Caco-2 (cell line): ENCODE results near the gene MUC5B. TPM values are rescaled to one million over a fixed set of nuclear protein-coding genes. Genes with fewer than 3 reads are reported as not detected.

Experiments
- BruUV-seq: library from RNA; stranded (reverse); fragments of 400-500 nt; replicated peaks from 2 replicates; lab custom pipeline; 2021; lab: Mats Ljungman, UMichigan
- CTCF ChIA-PET: fragments of 300-600 bp; sonication (Branson Sonifier 250); formaldehyde crosslinking; loops from one replicate; lab custom pipeline; 2022; ENCODE audit warnings: antibody characterized with exemption; lab: Charles Lee
- POLR2A ChIA-PET: fragments of 300-600 bp; sonication (Branson Sonifier 250); formaldehyde crosslinking; loops from one replicate; lab custom pipeline; 2022; ENCODE audit warnings: antibody characterized with exemption; lab: Charles Lee
- DNase-seq, 2 experiments: peaks; one replicate each; pipeline versions ENCODE4 v3.0.0 to v3.0.0-alpha.2; 2020 to 2022
- H3K27me3 ChIP-seq: replicated peaks from 2 replicates; pipeline ENCODE4 v1.6.0; 2011; ENCODE audit warnings: low read length; ENCODE audit not compliant: control insufficient read depth, insufficient read depth
- H3K36me3 ChIP-seq: 2 replicates; pipeline ENCODE4 v1.5.1; 2011; ENCODE audit warnings: low read length; ENCODE audit not compliant: control insufficient read depth, insufficient read depth
- H3K4me1 ChIP-seq: fragments of 250-450 bp; sonication (Bioruptor Pico); 2 replicates; pipeline ENCODE4 v1.5.1; 2020; ENCODE audit warnings: mild to moderate bottlenecking
- H3K4me3 ChIP-seq: 2 replicates; pipeline ENCODE4 v1.5.1; 2011; ENCODE audit warnings: low read depth, mild to moderate bottlenecking, control low read depth, low read length
- H3K9me3 ChIP-seq: fragments of 250-450 bp; sonication (Bioruptor Pico); 2 replicates; pipeline ENCODE4 v1.5.1; 2020; ENCODE audit warnings: mild to moderate bottlenecking, moderate library complexity
- H3K27ac Mint-ChIP-seq: one replicate; pipeline ENCODE4 v1.8.0; 2022; ENCODE audit warnings: mixed read lengths; ENCODE audit not compliant: unreplicated experiment
- H3K27me3 Mint-ChIP-seq: one replicate; pipeline ENCODE4 v1.8.0; 2022; ENCODE audit warnings: mixed read lengths; ENCODE audit not compliant: insufficient read depth, unreplicated experiment
- H3K36me3 Mint-ChIP-seq: one replicate; pipeline ENCODE4 v1.8.0; 2022; ENCODE audit warnings: mild to moderate bottlenecking, mixed read lengths; ENCODE audit not compliant: insufficient read depth, unreplicated experiment
- H3K4me1 Mint-ChIP-seq: one replicate; pipeline ENCODE4 v1.8.0; 2022; ENCODE audit warnings: low read depth, mixed read lengths; ENCODE audit not compliant: unreplicated experiment
- H3K4me3 Mint-ChIP-seq: one replicate; pipeline ENCODE4 v1.8.0; 2022; ENCODE audit warnings: mild to moderate bottlenecking, moderate library complexity, mixed read lengths; ENCODE audit not compliant: unreplicated experiment
- H3K9me3 Mint-ChIP-seq: one replicate; pipeline ENCODE4 v1.8.0; 2022; ENCODE audit warnings: mixed read lengths; ENCODE audit not compliant: unreplicated experiment
- intact Hi-C: fragments of 100-400 bp; cut with micrococcal nuclease; formaldehyde crosslinking; loops from one replicate; pipeline ENCODE4 v1.10.0; 2022; ENCODE audit not compliant: unreplicated experiment
- total RNA-seq: library from RNA; stranded (reverse); gene quantifications from 2 replicates; pipeline ENCODE4 v1.2.3, GENCODE V29; 2022
- TF ChIP-seq, protein P1 (sequence below), 2 experiments: fragments of 200-600 bp in 1 of 2; IDR thresholded peaks; 1 replicate in 1 of 2; 2 replicates in 1 of 2; pipeline versions ENCODE4 v1.5.1 to v1.8.0; 2011 to 2022; ENCODE audit warnings: antibody characterized with exemption in 1 of 2, control low read depth in 1 of 2, inconsistent platforms in 1 of 2, low read depth in 1 of 2, low read length in 1 of 2, mild to moderate bottlenecking in 1 of 2, moderate library complexity in 1 of 2; ENCODE audit not compliant: insufficient read depth in 1 of 2, severe bottlenecking in 1 of 2, unreplicated experiment in 1 of 2

MUC5B gene
- total RNA-seq, 1 experiment from 2014 or later = not detected

DNA sequence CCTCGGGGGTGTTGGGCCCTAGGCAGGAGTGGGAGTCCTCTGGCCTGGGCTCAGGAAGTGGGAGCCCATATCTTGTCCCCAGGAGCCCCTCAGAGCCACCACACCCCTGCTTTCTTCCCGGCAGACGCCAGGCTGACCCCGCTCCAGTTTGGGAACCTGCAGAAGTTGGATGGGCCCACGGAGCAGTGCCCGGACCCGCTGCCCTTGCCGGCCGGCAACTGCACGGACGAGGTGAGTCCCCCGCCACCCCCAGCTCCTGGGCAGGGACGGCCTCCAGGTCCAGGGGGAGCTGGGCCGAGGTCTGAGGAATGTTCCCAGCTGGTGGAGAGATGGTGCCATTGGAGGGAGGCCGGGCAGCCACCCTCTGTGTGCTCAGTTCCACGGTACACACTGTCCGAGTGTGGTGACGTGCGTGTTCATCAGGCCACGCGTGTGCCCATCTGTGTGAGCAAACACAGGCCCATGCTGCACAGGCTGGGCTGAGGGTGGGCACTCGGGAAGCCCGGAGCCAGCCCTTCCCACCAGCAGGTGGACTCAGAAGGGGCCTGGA is 4.8 kb downstream of the MUC5B start:
- no peaks in the 10 kb centered on the region for H3K9me3 ChIP-seq
- no TSS peak for BruUV-seq
- intact Hi-C loops = no loop called here
- H3K36me3 ChIP-seq = no peaks in the 10 kb centered on the region
- Mint-ChIP-seq H3K27me3 (no peaks in the 10 kb centered on the region), H3K27ac (no peak overlapping the region), H3K4me3 (no peak overlapping the region), H3K4me1 (no peaks in the 10 kb centered on the region), H3K9me3 (no peaks in the 10 kb centered on the region), H3K36me3 (no peaks in the 10 kb centered on the region)
- no peak overlapping the region for H3K4me3 ChIP-seq
- H3K27me3 ChIP-seq = no peaks in the 10 kb centered on the region
- TF ChIP-seq, protein P1, sequence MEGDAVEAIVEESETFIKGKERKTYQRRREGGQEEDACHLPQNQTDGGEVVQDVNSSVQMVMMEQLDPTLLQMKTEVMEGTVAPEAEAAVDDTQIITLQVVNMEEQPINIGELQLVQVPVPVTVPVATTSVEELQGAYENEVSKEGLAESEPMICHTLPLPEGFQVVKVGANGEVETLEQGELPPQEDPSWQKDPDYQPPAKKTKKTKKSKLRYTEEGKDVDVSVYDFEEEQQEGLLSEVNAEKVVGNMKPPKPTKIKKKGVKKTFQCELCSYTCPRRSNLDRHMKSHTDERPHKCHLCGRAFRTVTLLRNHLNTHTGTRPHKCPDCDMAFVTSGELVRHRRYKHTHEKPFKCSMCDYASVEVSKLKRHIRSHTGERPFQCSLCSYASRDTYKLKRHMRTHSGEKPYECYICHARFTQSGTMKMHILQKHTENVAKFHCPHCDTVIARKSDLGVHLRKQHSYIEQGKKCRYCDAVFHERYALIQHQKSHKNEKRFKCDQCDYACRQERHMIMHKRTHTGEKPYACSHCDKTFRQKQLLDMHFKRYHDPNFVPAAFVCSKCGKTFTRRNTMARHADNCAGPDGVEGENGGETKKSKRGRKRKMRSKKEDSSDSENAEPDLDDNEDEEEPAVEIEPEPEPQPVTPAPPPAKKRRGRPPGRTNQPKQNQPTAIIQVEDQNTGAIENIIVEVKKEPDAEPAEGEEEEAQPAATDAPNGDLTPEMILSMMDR (IDR thresholded peaks at IDR 0.05; ENCODE audit: insufficient read depth in 1 of 2, low read depth in 1 of 2, low read length in 1 of 2, severe bottlenecking in 1 of 2, unreplicated experiment in 1 of 2) = no peak
- ChIA-PET POLR2A (no interaction called here), CTCF (no interaction called here)
- H3K4me1 ChIP-seq = no peaks in the 10 kb centered on the region
- DNase-seq = no peak

DNA sequence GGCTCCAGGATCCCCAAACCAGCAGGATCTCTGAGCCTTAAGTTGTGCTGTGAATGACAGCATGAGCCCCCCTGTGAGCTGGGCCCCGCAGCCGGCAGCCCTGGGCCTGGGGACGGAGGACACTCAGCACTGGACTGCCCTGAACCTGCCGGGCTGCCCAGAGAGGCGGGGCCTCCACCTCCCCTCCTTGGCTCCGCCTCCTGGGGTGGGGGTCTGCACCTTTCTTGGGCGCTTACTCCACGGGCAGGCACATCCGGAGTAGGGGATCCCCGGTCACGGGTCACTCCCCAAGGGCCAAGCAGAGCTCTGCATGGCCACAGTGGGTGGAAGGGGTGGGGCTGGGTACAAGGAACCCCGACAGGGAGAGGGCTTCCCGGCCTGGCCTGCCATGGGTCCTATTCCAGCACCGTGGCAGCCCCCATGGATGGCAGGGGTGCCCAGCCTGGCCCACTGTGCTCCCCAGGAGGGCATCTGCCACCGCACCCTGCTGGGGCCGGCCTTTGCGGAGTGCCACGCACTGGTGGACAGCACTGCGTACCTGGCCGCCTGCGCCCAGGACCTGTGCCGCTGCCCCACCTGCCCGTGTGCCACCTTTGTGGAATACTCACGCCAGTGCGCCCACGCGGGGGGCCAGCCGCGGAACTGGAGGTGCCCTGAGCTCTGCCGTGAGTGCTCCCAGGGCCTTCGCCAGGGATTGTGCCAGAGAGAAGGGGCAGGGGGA is 5.4 kb downstream of the MUC5B start:
- Histone ChIP-seq H3K36me3 (no peaks in the 10 kb centered on the region), H3K4me3 (no peak overlapping the region), H3K4me1 (no peaks in the 10 kb centered on the region), H3K27me3 (no peaks in the 10 kb centered on the region), H3K9me3 (no peaks in the 10 kb centered on the region)
- intact Hi-C loops = no loop called here
- no peaks in the 10 kb centered on the region for H3K36me3 Mint-ChIP-seq
- ChIA-PET CTCF (no interaction called here), POLR2A (no interaction called here)
- TF ChIP-seq, protein P1 (IDR thresholded peaks at IDR 0.05; ENCODE audit: insufficient read depth in 1 of 2, low read depth in 1 of 2, low read length in 1 of 2, severe bottlenecking in 1 of 2, unreplicated experiment in 1 of 2) = no peak
- no peak overlapping the region for H3K4me3 Mint-ChIP-seq
- H3K27ac Mint-ChIP-seq = no peak overlapping the region
- H3K27me3 Mint-ChIP-seq = no peaks in the 10 kb centered on the region
- DNase-seq = peak in 1 of 2 experiments; percentile 35
- BruUV-seq = no TSS peak
- no peaks in the 10 kb centered on the region for H3K4me1 Mint-ChIP-seq
- H3K9me3 Mint-ChIP-seq = no peaks in the 10 kb centered on the region

DNA sequence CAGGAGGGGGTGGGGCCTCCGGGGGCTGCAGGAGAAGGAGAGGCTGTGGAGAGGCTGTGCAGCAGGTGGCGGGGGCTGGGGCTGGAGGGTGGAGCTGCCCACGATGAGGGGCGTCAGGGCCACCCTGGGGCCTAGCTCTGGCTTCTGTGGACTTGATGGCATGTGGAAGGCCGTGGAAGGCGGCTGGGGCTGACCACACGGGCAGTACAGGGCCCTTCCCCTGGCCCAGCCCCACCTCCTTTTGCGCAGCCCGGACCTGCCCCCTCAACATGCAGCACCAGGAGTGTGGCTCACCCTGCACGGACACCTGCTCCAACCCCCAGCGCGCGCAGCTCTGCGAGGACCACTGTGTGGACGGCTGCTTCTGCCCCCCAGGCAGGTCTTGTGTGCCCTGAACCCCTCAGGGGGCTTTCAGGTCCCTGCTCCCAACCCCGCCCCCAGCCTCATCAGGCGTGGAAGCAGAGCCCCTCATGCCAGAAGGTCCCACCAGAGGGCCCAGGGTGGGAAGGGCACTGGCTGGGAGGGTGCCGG is 6.1 kb downstream of the MUC5B start:
- Mint-ChIP-seq H3K36me3 (no peaks in the 10 kb centered on the region), H3K4me3 (no peak overlapping the region), H3K4me1 (no peaks in the 10 kb centered on the region), H3K9me3 (no peaks in the 10 kb centered on the region), H3K27ac (no peak overlapping the region), H3K27me3 (no peaks in the 10 kb centered on the region)
- ChIA-PET POLR2A (no interaction called here), CTCF (no interaction called here)
- no peaks in the 10 kb centered on the region for H3K9me3 ChIP-seq
- TF ChIP-seq, protein P1 (IDR thresholded peaks at IDR 0.05; ENCODE audit: insufficient read depth in 1 of 2, low read depth in 1 of 2, low read length in 1 of 2, severe bottlenecking in 1 of 2, unreplicated experiment in 1 of 2) = no peak
- H3K27me3 ChIP-seq = no peaks in the 10 kb centered on the region
- H3K4me1 ChIP-seq = no peaks in the 10 kb centered on the region
- no TSS peak for BruUV-seq
- intact Hi-C loops = no loop called here
- H3K36me3 ChIP-seq = no peaks in the 10 kb centered on the region
- DNase-seq = peak in 1 of 2 experiments; percentile 34
- no peak overlapping the region for H3K4me3 ChIP-seq
